DMS153 (cell line): ENCODE results near the gene IGFL2.
"Not testable (repeated sequence)": the region's sequence is repeated elsewhere in the genome, so short reads cannot be mapped to it uniquely, and the experiment has no call there.

ENCODE experiments used
- DNase-seq: peaks from one replicate; lab custom pipeline; 2025; lab: John Stamatoyannopoulos, UW

The IGFL2 gene

GRCh38 chr19:46189971-46190888, 42.2 kb downstream of the IGFL2 start:
- DNase-seq = no peak

DNA sequence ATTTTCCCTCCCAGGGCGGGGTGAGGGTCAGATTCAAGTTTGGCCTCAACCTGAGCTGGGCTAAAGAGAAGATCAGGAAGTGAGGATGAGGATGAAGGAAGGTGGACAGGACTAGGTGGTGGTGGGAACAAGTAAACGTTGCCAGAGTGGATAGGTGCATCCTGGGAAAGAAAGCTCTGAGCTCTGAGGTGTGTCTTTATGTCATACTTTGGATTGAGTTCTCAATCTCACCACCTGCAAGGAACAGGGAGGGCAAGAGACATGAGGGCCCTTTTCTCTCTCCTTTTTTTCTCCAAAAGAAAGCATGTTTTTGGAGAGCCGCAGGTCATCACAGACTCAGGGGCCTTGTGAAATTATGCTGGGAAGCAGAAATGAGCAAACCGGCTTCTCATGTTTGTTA, 43.3 kb downstream of the IGFL2 start:
- DNase-seq = no peak

GRCh38 chr19:46191972-46192371, 43.9 kb downstream of the IGFL2 start:
- no peak for DNase-seq

DNA sequence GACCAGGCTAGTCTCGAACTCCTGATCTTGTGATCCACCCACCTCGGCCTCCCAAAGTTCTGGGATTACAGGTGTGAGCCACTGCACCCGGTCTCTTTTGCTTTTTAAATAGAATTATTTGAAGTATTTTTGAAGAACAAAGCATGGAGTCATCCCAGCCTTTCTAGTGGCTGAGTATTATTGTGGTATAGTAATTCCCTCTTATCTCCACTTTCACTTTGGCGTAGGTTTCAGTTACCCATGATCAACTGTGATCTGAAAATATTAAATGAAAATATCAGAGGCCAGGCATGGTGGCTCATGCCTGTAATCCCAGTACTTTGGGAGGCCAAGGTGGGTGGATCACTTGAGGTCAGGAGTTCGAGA, 44.6 kb downstream of the IGFL2 start:
- DNase-seq = not testable (repeated sequence)

GRCh38 chr19:46192992-46193650, 45.1 kb downstream of the IGFL2 start:
- peak; percentile 33 for DNase-seq

GRCh38 chr19:46193678-46194077, 45.6 kb downstream of the IGFL2 start:
- no peak for DNase-seq

- DNase-seq = no peak
Observed at GRCh38 chr19:46195104-46195503, 47.1 kb downstream of the IGFL2 start.

- not testable (repeated sequence) for DNase-seq
Observed at GRCh38 chr19:46195919-46196318, 47.9 kb downstream of the IGFL2 start.

GRCh38 chr19:46196410-46197124, 48.5 kb downstream of the IGFL2 start:
- no peak for DNase-seq

DNA sequence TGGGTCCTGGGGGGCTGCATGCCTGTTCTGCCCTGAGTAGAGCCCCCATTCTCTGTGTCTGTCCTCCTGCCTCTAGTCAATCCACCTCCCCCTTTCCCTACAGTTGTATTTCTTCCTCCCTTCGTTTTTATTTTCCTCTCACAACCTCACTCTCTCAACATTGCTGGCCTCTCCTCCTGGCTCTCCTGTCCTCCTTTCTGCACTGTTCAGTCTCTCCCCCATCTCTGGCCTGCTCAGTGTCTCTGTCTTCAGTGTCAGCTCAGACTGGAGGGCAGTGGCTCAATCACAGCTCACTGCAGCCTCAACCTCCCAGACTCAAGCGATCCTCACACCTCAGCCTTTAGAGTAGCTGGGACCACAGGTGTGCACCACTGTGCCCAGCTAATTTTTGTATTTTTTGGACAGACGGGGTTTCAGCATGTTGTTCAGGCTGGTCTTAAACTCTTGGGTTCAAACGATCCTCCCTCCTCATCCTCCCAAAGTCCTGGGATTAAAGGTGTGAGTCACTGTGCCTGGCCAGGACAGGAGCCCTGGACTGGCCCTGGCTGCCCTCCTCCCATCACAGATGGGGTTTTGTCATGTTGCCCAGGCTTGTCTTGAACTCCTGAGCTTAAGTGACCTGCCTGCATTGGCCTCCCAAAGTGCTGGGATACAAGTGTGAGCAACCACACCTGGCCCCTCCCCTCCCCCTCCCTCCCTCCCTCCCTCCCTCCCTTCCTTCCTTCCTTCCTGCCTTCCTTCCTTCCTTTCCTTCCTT, 49.5 kb downstream of the IGFL2 start:
- no peak for DNase-seq

DNA sequence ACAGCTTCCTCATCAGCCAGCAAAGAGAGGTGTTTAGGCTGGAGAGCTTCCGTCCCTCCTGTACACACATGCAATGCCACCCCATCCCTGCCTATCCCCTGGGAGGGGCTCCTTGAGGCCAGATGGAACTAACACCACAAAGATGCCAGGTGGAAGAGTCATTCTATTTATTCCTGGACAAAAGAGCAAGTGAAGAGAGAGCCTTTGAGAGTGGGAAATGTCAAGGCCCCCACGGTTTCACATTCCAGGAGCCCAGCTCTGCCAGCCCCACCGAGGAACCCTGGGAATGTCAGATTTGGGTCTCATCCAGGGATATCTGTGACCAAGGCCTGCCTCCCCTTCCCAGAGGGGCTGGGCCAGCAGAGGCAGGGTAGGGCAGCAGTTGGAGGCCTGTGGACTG, 50.7 kb downstream of the IGFL2 start:
- no peak for DNase-seq

GRCh38 chr19:46201454-46202310, 53.6 kb downstream of the IGFL2 start:
- no peak for DNase-seq

GRCh38 chr19:46202426-46202825, 54.4 kb downstream of the IGFL2 start:
- no peak for DNase-seq

DNA sequence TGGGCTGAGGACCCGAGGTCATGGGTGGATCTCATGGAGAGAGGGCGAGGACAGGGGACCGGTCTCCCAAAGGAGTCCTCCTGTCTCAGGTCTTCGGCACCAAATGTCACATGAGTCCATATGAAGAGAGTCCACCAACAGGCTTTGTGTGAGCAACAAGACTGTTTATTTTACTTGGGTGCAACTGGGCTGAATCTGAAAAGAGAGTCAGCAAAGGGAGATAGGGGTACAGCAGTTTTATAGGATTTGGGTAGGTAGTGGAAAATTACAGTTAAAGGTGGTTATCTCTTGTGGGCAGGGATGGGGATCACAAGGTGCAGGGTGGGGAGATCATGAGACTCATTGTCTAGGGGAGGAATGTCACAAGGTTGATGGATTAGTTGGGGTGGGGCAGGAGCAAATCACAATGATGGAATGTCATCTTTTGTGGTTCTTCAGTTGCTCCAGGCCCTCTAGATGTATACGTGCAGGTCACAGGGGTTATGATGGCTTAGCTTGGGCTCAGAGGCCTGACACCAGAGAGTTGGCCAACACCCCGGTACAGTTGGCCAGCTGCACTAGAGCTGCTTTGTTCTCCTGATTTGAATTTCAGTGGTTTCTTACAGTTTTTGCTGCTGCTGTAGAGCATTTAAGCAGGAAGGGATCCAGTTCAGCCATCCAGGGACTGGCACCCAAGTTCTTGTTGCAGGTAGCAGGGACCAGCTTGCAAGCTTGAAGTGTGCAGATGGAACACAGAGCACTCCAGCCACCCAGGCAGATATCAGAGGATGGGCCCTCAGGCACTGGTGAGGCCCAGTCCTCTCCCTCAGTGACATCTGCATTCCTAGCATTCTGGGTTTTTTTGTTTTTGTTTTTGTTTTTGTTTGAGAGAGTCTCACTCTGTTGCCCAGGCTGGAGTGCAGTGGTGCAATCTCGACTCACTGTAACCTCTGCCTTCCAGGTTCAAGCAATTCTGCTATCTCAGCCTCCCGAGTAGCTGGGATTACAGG, 55.1 kb downstream of the IGFL2 start:
- no peak for DNase-seq

DNA sequence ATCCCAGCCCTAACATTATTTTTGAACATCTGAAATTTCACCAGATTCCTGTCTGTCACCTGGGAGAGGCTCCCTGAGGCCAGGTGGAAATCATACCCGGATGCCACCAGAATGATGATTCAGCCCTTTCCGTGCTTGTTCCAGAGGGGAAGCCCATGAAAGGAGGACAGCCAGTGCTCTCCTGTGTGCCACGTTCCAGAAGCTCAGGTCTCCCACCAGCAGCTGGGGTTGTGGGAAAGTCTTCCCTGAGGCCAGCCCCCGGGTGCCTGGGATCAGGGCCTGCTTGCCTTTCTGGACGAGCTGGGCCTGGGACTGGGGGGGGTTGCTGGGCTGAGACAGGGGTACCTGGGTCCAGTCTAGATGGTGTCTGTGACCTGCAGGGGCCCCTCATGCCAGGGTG, 56.0 kb downstream of the IGFL2 start:
- no peak for DNase-seq

DNA sequence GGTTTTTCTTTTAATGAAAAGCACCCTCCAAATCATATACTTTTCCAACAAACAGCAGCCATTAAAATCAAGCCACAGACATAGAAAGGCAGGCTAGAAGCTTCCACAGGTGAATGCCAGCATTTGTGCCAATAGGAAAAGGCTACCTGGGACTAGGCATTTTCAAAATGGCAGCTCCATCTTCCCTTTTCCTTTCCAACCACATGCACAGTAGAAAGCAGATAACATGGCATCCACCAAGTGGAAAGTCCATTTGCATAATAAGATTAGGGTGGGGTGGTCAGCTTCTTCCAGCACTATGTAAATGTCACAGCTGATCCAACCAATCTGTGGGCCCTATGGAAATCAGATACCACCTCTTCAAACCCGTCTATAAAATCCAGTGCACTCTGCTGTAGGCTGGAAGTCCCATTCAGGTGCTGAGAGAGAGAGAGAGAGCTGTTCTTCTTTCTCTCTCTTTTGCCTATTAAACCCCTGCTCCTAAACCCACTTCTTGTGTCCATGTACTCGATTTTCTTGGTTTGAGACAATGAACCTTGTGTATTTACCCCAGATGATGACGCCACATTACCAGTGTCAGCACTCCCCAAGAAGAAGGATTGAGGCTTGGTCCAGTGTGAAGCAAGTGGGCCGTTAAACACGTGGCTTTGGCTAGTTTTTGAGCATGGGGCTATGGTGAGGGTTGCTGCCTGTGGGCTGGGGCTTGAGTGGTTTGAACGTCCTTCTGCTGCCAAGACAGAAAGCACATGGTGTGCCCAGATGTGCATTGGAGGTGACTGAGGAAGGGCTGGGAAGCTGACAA, 57.3 kb downstream of the IGFL2 start:
- DNase-seq = no peak

DNA sequence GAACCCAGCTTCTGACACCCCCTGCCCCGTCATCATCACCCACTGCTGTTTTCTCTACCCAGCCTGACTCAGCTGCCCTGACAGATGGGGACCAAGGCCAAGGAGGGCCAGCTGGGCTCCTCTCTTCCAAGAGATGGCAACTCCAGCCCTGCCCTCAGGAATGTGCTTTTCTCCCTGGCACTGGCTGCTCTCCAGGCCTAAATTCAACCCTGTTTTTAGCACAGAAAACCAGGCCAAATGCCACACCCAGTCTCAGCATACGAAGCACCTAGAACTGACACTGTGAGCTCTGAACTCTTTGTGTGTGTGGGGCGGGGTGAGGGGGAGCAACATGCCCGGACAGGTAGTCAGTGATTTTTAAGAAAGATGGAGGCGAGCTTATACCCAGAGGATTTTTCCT, 58.1 kb downstream of the IGFL2 start:
- no peak for DNase-seq

DNA sequence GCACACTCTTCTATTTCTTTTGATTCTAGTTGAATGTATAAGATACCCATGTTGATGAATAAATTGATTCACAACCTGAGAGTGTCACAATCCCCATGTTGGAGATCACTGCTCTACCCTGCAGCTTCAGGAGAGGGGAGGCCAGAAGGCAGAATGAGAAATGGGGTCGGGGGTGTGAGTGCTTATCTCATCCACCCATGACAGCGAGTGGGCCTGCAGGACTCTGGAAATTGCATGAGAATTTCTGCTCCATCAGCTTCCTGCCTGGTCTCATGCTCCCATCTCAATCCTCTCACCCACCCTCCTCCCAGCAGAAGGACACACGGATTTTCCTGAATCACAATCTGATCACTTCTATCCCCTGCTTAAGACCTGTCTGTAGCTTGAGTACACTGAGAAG, 58.6 kb downstream of the IGFL2 start:
- DNase-seq = no peak

GRCh38 chr19:46207858-46208257, 59.8 kb downstream of the IGFL2 start:
- DNase-seq = not testable (repeated sequence)
